ENCODE data around the gene B4GALNT2. TPM values are rescaled to one million over a fixed set of nuclear protein-coding genes. Genes with fewer than 3 reads are reported as not detected.

B4GALNT2 gene
- total and polyA plus RNA-seq, 2 of the 8 experiments (the other 6 are each of a cell fraction or from before 2014, with no cell fraction given) = not detected

DNA sequence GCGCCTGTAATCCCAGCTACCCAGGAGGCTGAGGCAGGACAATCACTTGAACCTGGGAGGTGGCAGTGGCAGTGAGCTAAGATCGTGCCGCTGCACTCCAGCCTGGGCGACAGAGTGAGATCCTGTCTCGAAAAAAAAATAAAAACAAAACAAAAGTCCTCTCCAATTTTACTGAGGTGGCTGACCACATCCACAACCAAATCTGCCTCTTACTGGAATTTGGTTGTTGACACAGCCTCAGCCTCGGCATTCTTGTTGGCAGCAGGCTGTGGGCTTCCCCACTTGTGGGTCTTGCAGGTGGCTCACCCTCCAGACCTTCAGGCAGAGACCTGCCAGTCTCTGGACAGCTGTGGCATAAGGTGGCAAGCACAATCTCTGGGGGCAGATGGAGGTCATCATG lies 15.6 kb downstream of the B4GALNT2 start:
- no peaks in the 10 kb centered on the region for H3K36me3 ChIP-seq (ENCODE audit: control insufficient read depth in 2 of 4, insufficient read depth in 4 of 4, low read length in 3 of 4)
- no peak overlapping the region for H4K5ac ChIP-seq (ENCODE audit: insufficient read length, low read depth, low read length)
- H3K27ac ChIP-seq (ENCODE audit: low read depth, low read length) = no peak overlapping the region
- H3K23me2 ChIP-seq (ENCODE audit: low read depth, low read length) = no peaks in the 10 kb centered on the region
- H3K4me1 ChIP-seq (replicated peaks in 1 of 4; ENCODE audit: control insufficient read depth in 3 of 4, insufficient read depth in 4 of 4, low read length in 3 of 4) = no peaks in the 10 kb centered on the region
- ChIA-PET POLR2A (ENCODE audit: partially characterized antibody) (no interaction called here), CTCF (ENCODE audit: partially characterized antibody) (interaction anchor here (1.0 to 1.5 kb wide), 2 partner anchors 30 to 32 kb away, joined by 3 to 4 read pairs; no protein-coding TSS in a partner anchor)
- WGBS, 2 experiments (ENCODE audit: extremely low coverage in 1 of 2, insufficient coverage in 1 of 2, insufficient read length in 1 of 2, insufficient replicate concordance in 2 of 2, low coverage in 1 of 2, low lambda C conversion rate in 2 of 2, missing lambda C conversion rate in 1 of 2) = 100% methylated on average over 6 of the region's 6 CpGs; no CpG with 5 or more reads in 1 of the 2 experiments
- FAIRE-seq = no peak
- no peak overlapping the region for H3K18ac ChIP-seq (ENCODE audit: extremely low read depth, low read length)
- H2BK120ac ChIP-seq (replicated peaks; ENCODE audit: low read depth, low read length) = no peak overlapping the region
- H2BK15ac ChIP-seq (ENCODE audit: low read length) = no peak overlapping the region
- H3K9me3 ChIP-seq (ENCODE audit: insufficient read depth in 2 of 2, low read depth in 1 of 2, low read length in 1 of 2) = no peaks in the 10 kb centered on the region
- DNase-seq (ENCODE audit: low read depth in 1 of 2, low spot score in 2 of 2) = no peak
- no peak overlapping the region for H4K91ac ChIP-seq (replicated peaks; ENCODE audit: insufficient read length, low read length)
- no peaks in the 10 kb centered on the region for H3K79me1 ChIP-seq (ENCODE audit: low read depth, low read length)
- no peaks in the 10 kb centered on the region for H3K79me2 ChIP-seq (ENCODE audit: control insufficient read depth in 1 of 2, insufficient read depth in 2 of 2, low read length in 2 of 2)
- no peak overlapping the region for H3K14ac ChIP-seq (ENCODE audit: insufficient read length)
- no peak overlapping the region for H2AFZ ChIP-seq (ENCODE audit: low read length)
- no peak overlapping the region for H4K8ac ChIP-seq (ENCODE audit: extremely low read depth, insufficient read depth, low read length)
- no peaks in the 10 kb centered on the region for H4K20me1 ChIP-seq (replicated peaks in 1 of 2; ENCODE audit: control insufficient read depth in 1 of 2, insufficient read depth in 2 of 2, low read length in 2 of 2)
- no peak overlapping the region for H3K9ac ChIP-seq (replicated peaks in 1 of 4; ENCODE audit: extremely low read depth in 1 of 4, low read depth in 3 of 4, low read length in 3 of 4)
- H3K56ac ChIP-seq (replicated peaks; ENCODE audit: insufficient read length, low read depth, low read length) = no peak overlapping the region
- no peak overlapping the region for H3K4ac ChIP-seq (replicated peaks; ENCODE audit: insufficient read length, low read depth, low read length)
- no peaks in the 10 kb centered on the region for H3K27me3 ChIP-seq (replicated peaks in 1 of 4; ENCODE audit: control insufficient read depth in 3 of 4, extremely low read depth in 1 of 4, insufficient read depth in 3 of 4, low read length in 3 of 4)
- no peak overlapping the region for H3K23ac ChIP-seq (ENCODE audit: insufficient read length)
- H3K4me2 ChIP-seq (ENCODE audit: insufficient read depth in 1 of 2, low read depth in 2 of 2, low read length in 2 of 2) = no peak overlapping the region
- no peak overlapping the region for H2BK12ac ChIP-seq (ENCODE audit: low read depth, low read length)
- H3K4me3 ChIP-seq (ENCODE audit: extremely low read depth in 1 of 4, insufficient read depth in 2 of 4, low read depth in 3 of 4, low read length in 4 of 4) = no peak overlapping the region
- no peak overlapping the region for H2BK20ac ChIP-seq (ENCODE audit: low read length)
- H2AK5ac ChIP-seq (ENCODE audit: low read depth, low read length) = no peak overlapping the region
- H2BK5ac ChIP-seq (ENCODE audit: low read depth, low read length) = no peak overlapping the region
- TF ChIP-seq TBP (IDR thresholded peaks at IDR 0.05; ENCODE audit: low read depth, low read length) (no peak), KDM1A (IDR thresholded peaks at IDR 0.05; ENCODE audit: borderline replicate concordance, low read length) (no peak), BACH1 (IDR thresholded peaks at IDR 0.05; ENCODE audit: low read length) (no peak), CTBP2 (IDR thresholded peaks at IDR 0.05; ENCODE audit: borderline replicate concordance, insufficient read depth, insufficient read length, low read length) (no peak), BCL11A (IDR thresholded peaks at IDR 0.05; ENCODE audit: low read depth in 2 of 2, low read length in 2 of 2) (no peak), POU5F1 (IDR thresholded peaks at IDR 0.05; ENCODE audit: low read depth, low read length) (no peak), SP4 (IDR thresholded peaks at IDR 0.05; ENCODE audit: low read length) (no peak), CEBPB (IDR thresholded peaks at IDR 0.05; ENCODE audit: low read depth, low read length) (no peak), RNF2 (IDR thresholded peaks at IDR 0.05; ENCODE audit: borderline replicate concordance, low read depth, low read length, missing control alignments, poor library complexity, severe bottlenecking) (no peak), CBX8 (IDR thresholded peaks at IDR 0.05; ENCODE audit: borderline replicate concordance, low read depth, low read length) (no peak), KDM4A (IDR thresholded peaks at IDR 0.05; ENCODE audit: low read depth, low read length, severe bottlenecking) (no peak)
- TF ChIP-seq, protein P1, sequence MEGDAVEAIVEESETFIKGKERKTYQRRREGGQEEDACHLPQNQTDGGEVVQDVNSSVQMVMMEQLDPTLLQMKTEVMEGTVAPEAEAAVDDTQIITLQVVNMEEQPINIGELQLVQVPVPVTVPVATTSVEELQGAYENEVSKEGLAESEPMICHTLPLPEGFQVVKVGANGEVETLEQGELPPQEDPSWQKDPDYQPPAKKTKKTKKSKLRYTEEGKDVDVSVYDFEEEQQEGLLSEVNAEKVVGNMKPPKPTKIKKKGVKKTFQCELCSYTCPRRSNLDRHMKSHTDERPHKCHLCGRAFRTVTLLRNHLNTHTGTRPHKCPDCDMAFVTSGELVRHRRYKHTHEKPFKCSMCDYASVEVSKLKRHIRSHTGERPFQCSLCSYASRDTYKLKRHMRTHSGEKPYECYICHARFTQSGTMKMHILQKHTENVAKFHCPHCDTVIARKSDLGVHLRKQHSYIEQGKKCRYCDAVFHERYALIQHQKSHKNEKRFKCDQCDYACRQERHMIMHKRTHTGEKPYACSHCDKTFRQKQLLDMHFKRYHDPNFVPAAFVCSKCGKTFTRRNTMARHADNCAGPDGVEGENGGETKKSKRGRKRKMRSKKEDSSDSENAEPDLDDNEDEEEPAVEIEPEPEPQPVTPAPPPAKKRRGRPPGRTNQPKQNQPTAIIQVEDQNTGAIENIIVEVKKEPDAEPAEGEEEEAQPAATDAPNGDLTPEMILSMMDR (IDR thresholded peaks at IDR 0.05; ENCODE audit: control extremely low read depth in 1 of 3, insufficient read depth in 1 of 3, low read depth in 1 of 3, low read length in 3 of 3) = no peak
